Stimulated activated CD8-positive, alpha-beta memory T cell treated with anti-CD3 and anti-CD28 coated beads, Interleukin-2, amount 100 ng/mL, for 1 hour (primary cell): ENCODE measurements around the gene HOATZ.

Source experiments
- DNase-seq, 2 donors: peaks; one replicate each; pipeline ENCODE4 v3.0.0-alpha.2; 2020; ENCODE audit warnings: low read depth in 2 of 2

The HOATZ gene

DNA sequence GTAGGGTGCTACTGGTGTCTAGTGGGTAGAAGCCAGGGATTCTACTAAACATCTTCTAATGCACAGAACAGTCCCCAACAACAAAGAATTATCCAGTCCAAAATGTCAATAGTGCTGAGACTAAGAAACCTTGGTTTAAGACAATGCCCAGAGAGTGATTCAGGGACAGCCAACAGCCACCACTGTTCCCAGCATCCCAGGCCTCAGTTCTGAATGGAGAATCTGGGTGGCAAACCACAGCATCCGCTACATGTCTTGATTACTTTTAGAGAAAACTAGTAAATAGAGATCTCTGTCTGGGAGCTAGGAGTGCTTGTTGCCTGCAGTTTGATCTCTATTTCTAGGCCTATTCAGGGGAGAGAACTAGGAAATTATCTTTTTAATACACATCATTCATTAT is 66.8 kb downstream of the HOATZ start:
- no peak for DNase-seq

DNA sequence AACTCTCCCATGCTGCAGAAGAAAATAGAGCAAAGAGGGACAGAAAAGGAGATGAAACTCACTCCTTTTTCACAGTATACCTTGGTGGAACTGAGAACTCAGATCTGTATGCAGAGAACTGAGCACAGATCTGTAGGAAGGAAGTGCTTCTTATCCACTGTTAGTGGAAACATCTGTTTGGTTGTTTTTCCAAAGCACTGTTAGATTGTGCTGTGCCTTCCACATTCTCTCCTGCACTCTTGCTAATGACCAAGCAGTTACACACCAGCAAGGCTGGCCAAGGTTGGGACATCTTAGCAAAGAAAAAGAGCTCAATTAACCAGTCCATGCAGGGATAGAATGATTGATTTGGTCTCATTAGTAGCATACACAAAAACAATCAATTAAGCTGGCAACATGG is 67.6 kb downstream of the HOATZ start:
- DNase-seq, result no peak

DNA sequence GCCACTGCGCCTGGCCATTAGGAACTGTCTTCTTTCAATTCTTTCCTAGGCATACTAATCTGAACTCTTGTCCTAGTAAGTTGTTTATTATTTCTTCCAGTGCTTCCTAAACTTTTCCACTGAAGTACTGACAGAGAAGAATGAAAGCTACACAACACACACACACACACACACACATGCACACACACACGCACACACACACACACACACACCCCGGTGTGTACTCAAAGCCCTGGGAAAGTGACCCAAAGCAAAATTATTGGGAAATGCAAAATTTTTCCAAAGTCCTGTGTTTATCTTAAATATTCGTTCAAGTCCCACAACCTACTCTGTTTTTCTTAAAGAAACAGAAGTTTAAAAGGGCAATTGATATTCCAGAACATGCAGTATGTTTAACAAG is 68.3 kb downstream of the HOATZ start:
- DNase-seq, result no peak

DNA sequence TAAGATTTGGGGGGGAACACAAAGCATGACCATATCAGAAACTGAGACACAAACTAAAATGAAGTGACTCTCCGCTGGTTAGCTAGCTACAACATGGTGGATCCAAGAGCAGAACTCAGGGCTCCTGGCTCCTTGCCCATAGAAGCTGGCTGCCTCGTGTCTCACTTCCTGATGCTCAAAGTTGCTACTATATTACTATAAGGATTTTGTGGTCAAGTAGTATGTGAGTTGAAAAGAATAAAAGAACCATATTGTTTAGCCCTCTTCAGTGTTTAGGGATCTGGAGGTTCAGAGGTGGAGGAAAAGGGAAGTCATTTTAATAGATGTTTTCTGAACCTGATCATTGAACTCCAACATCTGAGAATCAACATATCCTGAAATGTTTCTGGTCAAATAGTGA is 70.8 kb downstream of the HOATZ start:
- DNase-seq, result no peak

DNA sequence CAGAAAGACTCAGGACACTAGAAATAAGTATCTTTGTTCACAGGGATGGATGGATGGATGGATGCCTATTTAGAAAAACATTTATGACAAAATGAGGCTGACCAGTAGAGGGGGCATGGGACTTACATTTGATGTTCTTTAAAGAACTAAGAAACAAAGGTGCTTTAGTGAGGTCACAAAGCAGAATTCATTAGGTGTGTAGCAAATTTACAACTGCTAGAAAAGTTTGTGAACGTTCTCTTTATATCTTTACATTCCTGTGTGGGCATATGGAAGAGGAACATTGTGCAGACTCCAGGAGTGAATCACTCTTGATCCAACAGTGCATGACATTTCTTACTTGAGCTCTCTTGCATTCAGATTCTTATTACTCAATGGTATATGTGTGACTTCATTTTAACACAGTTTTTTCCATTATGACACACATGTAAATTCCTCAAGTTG is 71.8 kb downstream of the HOATZ start:
- peak in 1 of 2 donors; percentile 28 for DNase-seq
